NT2/D1 (cell line): ENCODE measurements around the gene KCNC4.

Source experiments
- SUZ12 ChIP-seq: IDR thresholded peaks from 2 replicates; pipeline ENCODE4 v1.6.1; 2011; ENCODE audit not compliant: insufficient read length, insufficient read depth; ENCODE audit errors: extremely low read depth
- ZNF274 ChIP-seq: IDR thresholded peaks from 2 replicates; pipeline ENCODE4 v1.6.1; 2011; ENCODE audit warnings: mild to moderate bottlenecking, low read depth, low read length

- TF ChIP-seq ZNF274 (no peak), SUZ12 (no peak)
Observed at GRCh38 chr1:110243146-110243545, 33.0 kb downstream of the KCNC4 start.
